Left colon (tissue), 2 donors: Measurements from ENCODE around the gene HBZ. TPM values are rescaled to one million over a fixed set of nuclear protein-coding genes. Genes with fewer than 3 reads are reported as not detected.
"Not testable (repeated sequence)": the region's sequence is repeated elsewhere in the genome, so short reads cannot be mapped to it uniquely, and the experiment has no call there.

Source experiments
- ATAC-seq: fragments of 200-7000 bp; cut with Tn5 transposase; one replicate; pipeline ENCODE4 v1.9.1; 2020; ENCODE audit warnings: mild to moderate bottlenecking, moderate library complexity
- DNase-seq, 2 donors: peaks; one replicate each; pipeline ENCODE4 v3.0.0-alpha.2; 2020
- intact Hi-C, 2 donors: fragments of 100-400 bp; cut with DNase I in 1 of 2; cut with micrococcal nuclease in 1 of 2; formaldehyde crosslinking; loops; one replicate each; pipeline versions ENCODE4 v1.11.2 to v1.14.0; 2022; cut with DNase I, micrococcal nuclease
- total RNA-seq, 2 donors: library from RNA; stranded (reverse); fragmentation: NEBNext Ultra II Directional; extraction: Animal tissue kit (Norgen Biotek cat#: 25700); gene quantifications; one replicate each; pipeline ENCODE4 v1.2.1, GENCODE V29; 2021
- donor health status: DM: no; HTN: no; CAD: no.
- donor health status: DM: yes; HTN: yes; CAD: no.

HBZ gene
- total RNA-seq, 2 donors from 2014 or later: not detected

GRCh38 chr16:162271-162991 is 10.0 kb downstream of the HBZ start:
- ATAC-seq (no peak), DNase-seq (no peak)
- intact Hi-C loops: no loop called here

- DNase-seq, ATAC-seq, intact Hi-C loops: not testable (repeated sequence)
Observed at GRCh38 chr16:163139-163538, 10.7 kb downstream of the HBZ start.

- intact Hi-C loops, ATAC-seq: not testable (repeated sequence)
- DNase-seq: peak in 1 of 2 donors; percentile 17
Observed at GRCh38 chr16:163696-164095, 11.3 kb downstream of the HBZ start.

GRCh38 chr16:164134-164823 is 11.8 kb downstream of the HBZ start:
- intact Hi-C loops, DNase-seq: not testable (repeated sequence)
- peak; percentile 45 for ATAC-seq

- intact Hi-C loops: no loop called here
- DNase-seq: no peak
- ATAC-seq: no peak
Observed at GRCh38 chr16:164827-165538, 12.5 kb downstream of the HBZ start.

GRCh38 chr16:165539-166374 is 13.3 kb downstream of the HBZ start, which contains the start of gene HBM:
HBM (plus strand) TSS chr16:165978; CDS start chr16:165998, 20 bp downstream.
- ATAC-seq (no peak), DNase-seq (peak in 1 of 2 donors; percentile 19)
- intact Hi-C loops: no loop called here

- intact Hi-C loops: no loop called here
- DNase-seq (no peak), ATAC-seq (peak; percentile 20)
Observed at GRCh38 chr16:166375-167121, 14.1 kb downstream of the HBZ start.

GRCh38 chr16:167122-167690 is 14.8 kb downstream of the HBZ start:
- no peak for DNase-seq
- intact Hi-C loops: no loop called here
- no peak for ATAC-seq

GRCh38 chr16:168424-168823 is 16.0 kb downstream of the HBZ start:
- ATAC-seq (no peak), DNase-seq (no peak)
- intact Hi-C loops: no loop called here

GRCh38 chr16:169014-169413 is 16.6 kb downstream of the HBZ start:
- DNase-seq: no peak
- intact Hi-C loops: no loop called here
- no peak for ATAC-seq

GRCh38 chr16:170088-170507 is 17.7 kb downstream of the HBZ start:
- intact Hi-C loops: not testable (repeated sequence)
- DNase-seq: peak in 1 of 2 donors; percentile 25
- peak; percentile 72 for ATAC-seq

GRCh38 chr16:170788-171187 is 18.3 kb downstream of the HBZ start:
- ATAC-seq: no peak
- no peak for DNase-seq
- intact Hi-C loops: no loop called here

GRCh38 chr16:172374-172941 is 20.0 kb downstream of the HBZ start, which contains the start of gene HBA2:
HBA2 (plus strand) TSS chr16:172876; CDS start chr16:172913, 37 bp downstream.
- intact Hi-C loops: not testable (repeated sequence)
- ATAC-seq: peak; percentile 54

GRCh38 chr16:173211-173854 is 20.9 kb downstream of the HBZ start:
- ATAC-seq, intact Hi-C loops, DNase-seq: not testable (repeated sequence)

More at GRCh38 chr16:172374-172941, 20.0 kb downstream of the HBZ start, which contains the start of gene HBA2:
- not testable (repeated sequence) for DNase-seq

- ATAC-seq: peak; percentile 40
- peak in 1 of 2 donors; percentile 35 for DNase-seq
- intact Hi-C loops: not testable (repeated sequence)
Observed at GRCh38 chr16:173928-174769, 21.7 kb downstream of the HBZ start.
